ENCODE results near the gene IL21.
"Not testable (repeated sequence)": the region's sequence is repeated elsewhere in the genome, so short reads cannot be mapped to it uniquely, and the experiment has no call there.

IL21 gene

DNA sequence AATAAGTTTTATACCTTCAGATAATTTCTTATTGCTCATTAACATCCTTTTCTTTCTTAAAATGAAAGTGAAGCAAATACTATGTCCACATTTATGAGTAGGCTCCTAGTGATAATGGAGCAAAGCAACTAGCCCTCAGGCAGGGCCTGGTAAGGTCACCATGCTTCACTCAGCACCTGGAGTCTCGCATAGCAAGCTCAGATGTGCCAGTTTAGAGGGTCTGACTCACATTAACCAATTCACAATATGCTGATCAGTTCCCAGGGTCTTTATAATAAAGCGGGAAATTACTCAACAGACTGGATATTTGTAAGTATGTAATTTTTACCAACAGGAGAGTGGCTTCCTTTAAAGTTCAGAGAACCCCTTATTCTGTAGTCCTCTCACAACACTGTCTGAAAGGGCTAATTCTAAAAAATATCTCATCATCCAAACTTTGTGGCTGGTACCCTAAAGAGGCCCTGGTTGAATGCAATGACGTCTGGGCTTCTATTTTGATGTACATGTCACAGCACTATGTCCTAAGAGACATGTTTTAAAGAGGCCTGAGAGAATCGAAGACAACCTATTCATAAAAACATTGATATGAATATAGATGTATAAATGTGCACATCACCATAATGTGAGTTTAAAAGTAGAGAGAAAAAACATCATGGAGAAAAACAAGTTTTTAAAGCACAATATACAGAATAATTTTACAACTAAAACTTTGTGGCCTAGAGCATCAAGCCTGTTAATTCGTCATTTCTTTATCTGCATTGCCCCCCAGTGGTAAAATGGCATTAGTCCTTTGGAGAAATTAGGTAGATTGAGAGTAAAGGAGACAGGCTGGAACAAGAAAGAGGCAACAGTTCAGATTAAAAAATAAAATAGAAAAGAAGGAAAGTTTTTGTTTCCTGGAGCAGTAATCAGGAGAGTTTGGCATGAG lies 44.3 kb downstream of the IL21 start:
- DNase-seq: no peak

DNA sequence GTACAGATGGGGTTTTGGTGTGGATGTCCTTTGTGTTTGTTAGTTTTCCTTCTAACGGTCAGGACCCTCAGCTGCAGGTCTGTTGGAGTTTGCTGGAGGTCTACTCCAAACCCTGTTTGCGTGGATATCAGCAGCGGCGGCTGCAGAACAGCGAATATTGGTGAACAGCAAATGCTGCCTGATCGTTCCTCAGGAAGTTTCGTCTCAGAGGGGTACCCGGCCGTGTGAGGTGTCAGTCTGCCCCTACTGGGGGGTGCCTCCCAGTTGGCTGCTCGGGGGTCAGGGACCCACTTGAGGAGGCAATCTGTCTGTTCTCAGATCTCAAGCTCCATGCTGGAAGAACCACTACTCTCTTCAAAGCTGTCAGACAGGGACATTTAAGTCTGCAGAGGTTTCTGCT lies 46.5 kb downstream of the IL21 start:
- DNase-seq: not testable (repeated sequence)

DNA sequence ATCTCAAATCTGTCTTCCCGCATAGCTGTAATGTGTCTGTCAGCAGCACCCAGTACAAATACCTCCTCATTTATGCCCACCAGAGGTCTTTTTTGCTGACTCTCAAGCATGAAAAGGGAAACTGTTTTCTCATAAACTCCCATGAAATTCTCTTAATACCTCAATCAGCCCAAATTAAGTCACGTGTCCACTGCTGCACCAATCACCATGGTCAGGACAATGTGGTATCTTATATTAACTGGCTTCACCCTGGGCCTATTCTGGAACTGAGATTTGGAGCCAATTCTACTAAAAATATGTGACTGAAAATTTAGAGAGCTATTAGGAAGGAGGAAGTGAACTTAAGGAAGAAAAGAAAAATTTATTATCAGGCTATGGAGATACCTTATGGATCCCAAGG lies 58.4 kb downstream of the IL21 start:
- no peak for DNase-seq

All from NCI-H2227 treated with DMSO at 0.1 percent for 48 hours (cell line).